Heart left ventricle (tissue), 13 donors: ENCODE data around the gene ZNF664.

Source experiments
- CTCF ChIP-seq, 12 donors: fragments of 200-600 bp; sonication (generic) in 4 of 12; IDR thresholded peaks; one replicate each; pipeline versions ENCODE4 v1.5.0 to v1.8.0; 2018 to 2022; ENCODE audit warnings: antibody characterized with exemption in 12 of 12, mild to moderate bottlenecking in 5 of 12
- POLR2A ChIP-seq, 2 donors: fragments of 450-650 bp; IDR thresholded peaks; one replicate each; pipeline ENCODE4 v1.6.1; 2017; ENCODE audit warnings: antibody characterized with exemption in 2 of 2, mild to moderate bottlenecking in 2 of 2, moderate library complexity in 2 of 2
- donor health status: ischemic (EF 13 %, LVEDD 7.1; RV severe dilation, severe dysfunction).
- donor health status: DM: no; HTN: yes; CAD: no.
- donor health status: DM: no; HTN: no; CAD: no.
- donor health status: ischemic (EF 25% LVEDD 6.9; RV normal size, moderate dysfunction).
- donor health status: ischemic (EF 25% LVEDD 5.7; RV mildly dilated, moderate dysfunction).
- donor health status: ischemic (EF 35%, LVEDD 5.7; RV mildly dilated, moderate dysfunction).
- donor health status: nonischemic (EF 11% LVEDD 7.7; RV severe dilation, severe dysfunction).
- donor health status: DM: yes; HTN: yes; CAD: no.
- donor health status: PGD.
- donor health status: ischemic (EF 29% LVEDD 5.4; RV normal size, mild dysfunction).
- donor health status: nonischemic (EF 23%, LVEDD 6.1; RV moderate dilation, normal function).

- TF ChIP-seq CTCF (IDR thresholded peaks at IDR 0.05) (no peak), POLR2A (IDR thresholded peaks at IDR 0.05) (no peak)
These were observed 68.9 kb downstream of the ZNF664 start for GRCh38 chr12:124041907-124042306.
